GM12873 (cell line): ENCODE measurements around the gene SORCS2.

Experiments
- CTCF ChIP-seq: IDR thresholded peaks from 2 replicates; pipeline ENCODE4 v1.5.1; 2012; ENCODE audit warnings: low read depth, mild to moderate bottlenecking, moderate library complexity, low read length, control low read depth; ENCODE audit not compliant: insufficient read depth; ENCODE audit errors: missing control alignments

Gene SORCS2

DNA sequence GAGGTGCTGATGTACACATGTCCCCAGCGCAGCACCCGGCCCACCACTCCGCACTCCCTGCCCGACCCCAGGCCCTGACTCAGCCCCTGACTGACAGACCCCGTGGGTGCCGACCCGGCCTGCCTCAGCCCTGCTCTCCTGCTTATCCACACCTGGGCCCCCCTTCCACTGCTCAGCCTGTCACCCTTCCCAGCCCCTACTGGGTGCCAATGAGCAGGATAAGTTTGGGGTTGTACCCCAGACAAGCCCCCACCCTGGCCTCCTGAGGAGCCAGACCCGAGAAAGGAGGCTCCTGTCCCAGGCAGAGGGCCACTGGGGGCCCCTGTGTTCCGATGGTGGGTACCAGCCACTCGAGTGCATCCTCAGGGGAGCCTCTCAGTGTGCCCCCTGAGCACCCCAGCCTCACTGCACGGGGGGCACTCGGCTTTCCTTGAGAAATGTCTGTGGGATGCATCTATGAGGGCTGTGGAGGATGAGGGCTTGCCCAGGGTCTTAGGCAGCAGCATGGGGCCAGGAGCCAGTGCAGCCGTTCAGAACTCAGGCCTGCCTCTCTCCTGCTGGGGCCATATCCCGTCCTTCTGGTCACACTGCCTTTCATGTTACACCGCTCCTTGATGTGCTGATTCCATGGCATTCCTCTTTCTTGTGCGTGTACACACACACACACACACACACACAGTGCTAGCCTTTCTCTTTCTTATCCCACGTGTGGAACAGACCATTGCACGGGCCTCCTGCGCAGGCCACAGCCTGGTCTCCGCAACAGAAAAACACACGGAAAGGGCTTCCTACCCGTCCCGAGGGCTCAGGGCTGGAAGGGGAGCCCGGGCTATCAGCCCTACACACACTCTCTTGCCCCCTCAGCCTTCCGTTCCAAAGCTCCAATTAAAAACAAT lies 462.5 kb downstream of the SORCS2 start:
- no peak for TF ChIP-seq CTCF

DNA sequence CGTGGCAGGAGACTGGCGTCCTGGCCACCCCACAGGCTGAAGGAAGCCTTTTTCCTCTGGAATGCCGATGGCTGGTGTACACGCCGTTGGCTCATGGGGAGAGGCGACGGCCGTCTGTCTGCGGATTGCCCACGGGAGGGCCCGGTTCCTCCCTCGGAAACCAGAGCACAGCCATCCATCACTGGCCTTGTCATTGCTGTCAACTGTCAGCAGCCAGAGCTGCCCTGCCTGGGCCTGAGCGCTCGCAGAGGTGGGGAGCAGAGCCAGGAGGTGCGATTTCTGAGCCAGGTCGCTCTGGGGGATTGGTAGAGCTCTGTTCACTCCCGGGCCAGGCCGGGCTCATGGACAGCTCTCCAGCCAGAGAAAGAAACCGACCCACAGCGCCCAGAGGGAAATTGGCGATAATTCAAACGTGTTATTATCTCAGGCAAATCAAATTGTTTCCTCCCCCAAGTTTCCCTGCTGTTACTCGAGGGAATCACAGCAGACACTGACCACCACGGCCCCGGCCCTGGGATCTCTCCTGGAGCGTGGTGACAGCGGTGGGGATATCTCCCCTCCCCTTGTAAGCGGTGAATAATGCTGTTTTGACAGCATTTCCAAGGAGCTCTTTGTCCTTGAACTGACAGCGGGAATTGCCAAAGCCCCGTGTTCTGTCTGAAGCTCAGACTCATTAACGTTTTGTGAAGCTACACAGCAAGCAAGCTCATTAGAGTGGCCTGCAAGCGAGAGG lies 463.3 kb downstream of the SORCS2 start:
- TF ChIP-seq CTCF: no peak

DNA sequence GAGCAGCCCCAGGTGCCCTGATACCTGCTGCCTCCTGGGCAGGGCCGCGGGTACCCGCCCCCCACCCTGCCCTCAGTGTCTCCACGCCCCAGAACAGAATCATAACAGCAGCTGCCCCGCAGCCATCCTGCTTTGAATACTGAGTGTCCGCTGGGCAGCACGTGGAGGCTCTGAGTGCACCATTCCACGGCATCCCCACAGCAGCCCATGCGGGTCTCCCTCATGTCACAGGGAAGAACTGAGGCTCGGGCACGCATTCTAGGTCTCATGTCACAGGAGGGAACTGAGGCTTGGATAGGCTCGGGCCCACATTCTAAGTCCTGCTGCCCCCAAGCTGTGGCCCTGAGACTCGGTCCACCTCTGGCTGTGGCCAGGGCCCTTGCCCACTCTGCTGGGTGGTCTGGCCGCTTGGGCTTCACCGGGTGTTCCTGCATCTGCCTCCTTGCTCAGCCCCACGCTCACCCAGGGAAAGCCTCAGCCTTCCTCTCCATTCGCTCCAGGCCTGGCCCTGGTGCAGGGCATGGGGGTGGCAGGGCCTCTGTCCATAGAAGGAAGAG lies 464.0 kb downstream of the SORCS2 start:
- TF ChIP-seq CTCF: no peak

DNA sequence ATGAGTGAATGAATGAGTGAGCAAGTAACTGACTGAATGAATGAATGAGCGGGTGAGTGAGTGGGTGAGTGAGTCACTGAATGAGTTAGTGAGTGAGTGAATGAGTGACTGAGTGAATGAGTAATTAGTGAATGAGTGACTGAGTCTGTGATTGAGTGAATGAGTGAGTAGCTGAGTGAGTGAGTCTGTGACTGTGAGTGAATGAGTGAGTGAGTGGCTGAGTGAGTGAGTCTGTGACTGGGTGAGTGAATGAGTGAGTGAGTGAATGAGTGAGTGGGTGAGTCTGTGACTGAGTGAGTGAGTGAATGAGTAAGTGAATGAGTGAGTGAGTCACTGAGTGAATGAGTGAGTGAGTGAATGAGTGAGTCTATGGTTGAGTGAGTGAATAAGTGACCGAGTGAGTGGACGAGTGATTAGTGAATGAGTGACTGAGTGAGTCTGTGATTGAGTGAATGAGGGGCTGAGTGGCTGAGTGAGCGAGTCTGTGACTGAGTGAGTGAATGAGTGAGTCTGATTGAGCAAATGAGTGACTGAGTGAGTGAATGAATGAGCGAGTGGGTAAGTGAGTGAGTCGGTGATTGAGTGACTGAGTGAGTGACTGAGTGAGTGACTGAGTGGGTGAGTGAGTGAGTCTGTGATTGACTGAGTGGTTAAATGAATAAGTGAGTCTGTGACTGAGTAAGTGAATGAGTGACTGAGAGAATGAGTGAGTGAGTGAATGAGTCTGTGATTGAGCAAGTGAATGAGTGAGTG lies 465.4 kb downstream of the SORCS2 start:
- TF ChIP-seq CTCF: no peak

DNA sequence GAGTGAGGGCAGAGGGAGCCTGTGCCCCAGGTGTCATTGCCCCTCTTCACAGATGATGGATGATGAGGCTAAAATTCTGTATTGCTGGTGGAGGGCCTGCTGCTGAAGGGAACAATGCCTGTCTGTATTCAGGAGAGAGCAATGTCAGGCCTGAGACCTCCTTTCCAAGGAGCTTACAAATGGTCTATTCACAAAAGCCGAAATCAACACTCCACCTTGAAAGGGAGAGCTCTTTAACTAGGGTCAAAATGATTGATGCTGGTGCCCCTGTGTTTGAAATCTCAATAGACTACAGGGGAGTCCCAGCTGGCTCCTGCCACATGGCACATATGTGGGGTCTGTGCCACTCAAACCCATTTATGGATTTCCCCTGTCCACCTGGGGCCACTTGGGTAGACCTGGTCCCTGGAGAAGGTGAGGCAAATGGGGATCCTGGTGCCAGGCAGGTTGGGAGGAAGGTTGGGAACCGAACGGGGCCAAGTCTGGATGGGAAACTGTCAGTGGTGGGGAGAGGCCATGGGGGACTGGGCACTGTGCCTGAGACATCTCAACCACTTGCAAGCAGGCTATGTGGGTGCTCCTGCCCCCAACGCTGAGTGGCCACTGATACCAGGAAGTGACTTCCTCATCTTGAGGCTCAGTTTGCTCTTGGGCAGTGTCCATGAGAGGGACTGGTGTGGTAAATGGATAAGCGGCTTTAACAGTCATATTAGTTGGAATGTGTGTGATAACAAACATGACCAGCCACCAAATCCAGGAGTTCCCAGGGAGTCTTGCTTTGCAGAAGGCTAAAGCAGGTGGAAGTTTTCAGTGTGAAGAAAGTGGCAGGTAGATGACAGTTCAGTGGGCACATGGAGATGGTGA lies 466.2 kb downstream of the SORCS2 start:
- no peak for TF ChIP-seq CTCF

DNA sequence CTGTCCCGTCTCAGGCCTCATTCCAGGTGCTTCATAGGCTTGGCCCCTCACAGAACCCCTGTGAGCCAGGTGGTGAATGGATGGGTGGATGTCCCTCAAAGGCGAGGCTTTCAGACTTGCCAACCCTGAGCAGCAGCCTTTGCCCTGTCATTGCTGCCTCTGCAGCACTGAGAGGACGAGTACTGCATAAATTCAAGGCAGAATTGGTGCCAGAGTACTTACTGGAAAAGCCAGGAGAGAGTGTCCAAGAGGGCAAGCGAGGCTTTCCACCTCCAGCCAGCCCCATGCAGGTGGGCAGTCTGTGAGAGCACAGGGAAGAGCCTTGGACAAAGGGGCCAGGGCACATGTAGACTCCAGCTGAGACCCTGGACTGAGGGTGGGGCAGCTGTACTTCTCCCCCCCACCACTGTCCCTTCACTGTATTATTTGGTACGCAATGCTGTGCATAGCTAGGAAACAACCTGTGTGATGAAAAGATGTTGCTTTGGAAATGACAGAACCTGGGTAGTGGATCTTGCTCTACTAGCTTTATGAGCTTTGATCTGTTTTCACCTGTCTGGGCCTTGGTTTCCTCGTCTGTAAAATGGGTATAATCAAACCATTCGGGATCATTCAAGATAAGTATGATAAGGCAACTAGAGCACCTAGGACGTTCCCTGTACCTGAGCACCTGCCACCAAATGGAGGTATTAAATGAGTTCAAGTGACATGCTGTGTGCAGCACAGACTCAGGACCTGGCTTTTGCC lies 467.3 kb downstream of the SORCS2 start:
- no peak for TF ChIP-seq CTCF
